Measurements from ENCODE around the gene SAP30BP. TPM values are rescaled to one million over a fixed set of nuclear protein-coding genes. Genes with fewer than 3 reads are reported as not detected.

Gene SAP30BP
- total and polyA plus RNA-seq, 2 donors (not counting 1 experiment from before 2014, with no cell fraction given) = 143 to 148 TPM

- H2AFZ ChIP-seq (ENCODE audit: insufficient read depth, low read depth, low read length, poor library complexity, severe bottlenecking) = no peak overlapping the region
- Mint-ChIP-seq H3K4me3 (no peak overlapping the region), H3K27me3 (no peaks in the 10 kb centered on the region), H3K27ac (no peak overlapping the region), H3K4me1 (peaks cover 15% of the 10 kb centered on the region), H3K9me3 (ENCODE audit: insufficient read depth) (no peaks in the 10 kb centered on the region)
- TF ChIP-seq EZH2 (IDR thresholded peaks at IDR 0.05; ENCODE audit: borderline replicate concordance, insufficient read depth, low read depth, low read length, poor library complexity, severe bottlenecking) (no peak), CTCF (IDR thresholded peaks at IDR 0.05) (no peak)
- ChIA-PET POLR2A (interaction anchor here (0.6 kb wide), 1 partner anchor 306 kb away, joined by 4 read pairs; no protein-coding TSS in a partner anchor), CTCF (interaction anchor here (1.0 to 6.5 kb wide), 3 partner anchors 17 to 97 kb away, joined by 3 to 62 read pairs (median 3); partner anchors contain the start of gene SMIM5)
- DNase-seq (no peak), ATAC-seq (ENCODE audit: low read depth) (no peak)
- intact Hi-C loops (cut with micrococcal nuclease) = no loop called here
- peaks cover 12 to 16% of the 10 kb centered on the region in 2 donors for H3K4me1 ChIP-seq (ENCODE audit: control insufficient read depth in 2 of 2, insufficient read depth in 2 of 2, low read length in 2 of 2)
- no peaks in the 10 kb centered on the region for H4K20me1 ChIP-seq (ENCODE audit: control insufficient read depth, insufficient read depth, low read length, poor library complexity, severe bottlenecking)
- H3K9ac ChIP-seq (ENCODE audit: low read length) = no peak overlapping the region
- H3K79me2 ChIP-seq (ENCODE audit: control insufficient read depth, insufficient read depth, low read length) = no peaks in the 10 kb centered on the region
- H3K27me3 ChIP-seq (replicated peaks in 1 of 4; ENCODE audit: control extremely low read depth in 1 of 4, control insufficient read depth in 3 of 4, insufficient read depth in 4 of 4, low read length in 3 of 4) = no peaks in the 10 kb centered on the region
- H3K4me2 ChIP-seq (replicated peaks; ENCODE audit: low read depth, low read length, poor library complexity, severe bottlenecking) = no peak overlapping the region
- no peak overlapping the region for H3K27ac ChIP-seq (ENCODE audit: low read length in 2 of 2)
- no peaks in the 10 kb centered on the region for H3K9me3 ChIP-seq (ENCODE audit: control extremely low read depth in 1 of 3, control insufficient read depth in 2 of 3, insufficient read depth in 1 of 3, low read length in 2 of 3)
- H3K4me3 ChIP-seq (ENCODE audit: control extremely low read depth in 1 of 5, extremely low read depth in 1 of 5, insufficient read depth in 1 of 5, low read depth in 2 of 5, low read length in 4 of 5) = no peak overlapping the region
- peaks cover 0 to 45% of the 10 kb centered on the region in 2 experiments for H3K36me3 ChIP-seq (replicated peaks in 1 of 2; ENCODE audit: control extremely low read depth in 1 of 2, control insufficient read depth in 1 of 2, extremely low read depth in 1 of 2, insufficient read depth in 2 of 2, low read length in 1 of 2)
- 94% methylated on average over 7 of the region's 7 CpGs for WGBS (ENCODE audit: insufficient coverage)
Measured at GRCh38 chr17:75650874-75651273, 16.3 kb upstream of the SAP30BP start.

GRCh38 chr17:75652341-75652740 lies 14.8 kb upstream of the SAP30BP start:
- Mint-ChIP-seq H3K27ac (no peak overlapping the region), H3K4me1 (peaks cover 7% of the 10 kb centered on the region), H3K27me3 (no peaks in the 10 kb centered on the region), H3K9me3 (ENCODE audit: insufficient read depth) (no peaks in the 10 kb centered on the region), H3K4me3 (no peak overlapping the region)
- Histone ChIP-seq H3K9me3 (ENCODE audit: control extremely low read depth in 1 of 3, control insufficient read depth in 2 of 3, insufficient read depth in 1 of 3, low read length in 2 of 3) (no peaks in the 10 kb centered on the region), H3K27me3 (replicated peaks in 1 of 4; ENCODE audit: control extremely low read depth in 1 of 4, control insufficient read depth in 3 of 4, insufficient read depth in 4 of 4, low read length in 3 of 4) (no peaks in the 10 kb centered on the region), H3K79me2 (ENCODE audit: control insufficient read depth, insufficient read depth, low read length) (no peaks in the 10 kb centered on the region), H3K36me3 (replicated peaks in 1 of 2; ENCODE audit: control extremely low read depth in 1 of 2, control insufficient read depth in 1 of 2, extremely low read depth in 1 of 2, insufficient read depth in 2 of 2, low read length in 1 of 2) (peaks cover 0 to 49% of the 10 kb centered on the region in 2 experiments), H3K4me1 (ENCODE audit: control insufficient read depth in 2 of 2, insufficient read depth in 2 of 2, low read length in 2 of 2) (peaks cover 6 to 8% of the 10 kb centered on the region in 2 donors), H3K4me2 (replicated peaks; ENCODE audit: low read depth, low read length, poor library complexity, severe bottlenecking) (no peak overlapping the region), H3K9ac (ENCODE audit: low read length) (no peak overlapping the region), H2AFZ (ENCODE audit: insufficient read depth, low read depth, low read length, poor library complexity, severe bottlenecking) (no peak overlapping the region), H4K20me1 (ENCODE audit: control insufficient read depth, insufficient read depth, low read length, poor library complexity, severe bottlenecking) (no peaks in the 10 kb centered on the region), H3K27ac (ENCODE audit: low read length in 2 of 2) (no peak overlapping the region), H3K4me3 (ENCODE audit: control extremely low read depth in 1 of 5, extremely low read depth in 1 of 5, insufficient read depth in 1 of 5, low read depth in 2 of 5, low read length in 4 of 5) (no peak overlapping the region)
- POLR2A ChIA-PET = no interaction called here
- intact Hi-C loops (cut with micrococcal nuclease) = loop anchor here (2.0 kb wide), 1 partner anchor 20 kb away; the partner anchor contains the start of gene SMIM5
- DNase-seq (no peak), ATAC-seq (ENCODE audit: low read depth) (no peak)
- WGBS (ENCODE audit: insufficient coverage) = 96% methylated on average over 4 of the region's 5 CpGs
- TF ChIP-seq EZH2 (IDR thresholded peaks at IDR 0.05; ENCODE audit: borderline replicate concordance, insufficient read depth, low read depth, low read length, poor library complexity, severe bottlenecking) = no peak
- TF ChIP-seq CTCF (IDR thresholded peaks at IDR 0.05) = no peak
- CTCF ChIA-PET = interaction anchor here (1.1 to 6.5 kb wide), 7 partner anchors 8 to 101 kb away, joined by 3 to 62 read pairs (median 7); partner anchors contain the start of gene SMIM5
